Activated CD8-positive, alpha-beta T cell treated with anti-CD3 and anti-CD28 coated beads, Interleukin-2, amount 10 ng/mL, durations not matched to agents 7 days and 5 days (primary cell): ENCODE measurements around the gene GRK3. TPM values are rescaled to one million over a fixed set of nuclear protein-coding genes. Genes with fewer than 3 reads are reported as not detected.

ENCODE experiments used
- ATAC-seq: fragments of 150-1000 bp; cut with Tn5 transposase; one replicate; pipeline ENCODE4 v1.10.0; 2021; ENCODE audit warnings: moderate library complexity
- CTCF ChIA-PET: fragments of 350-600 bp; sonication (Branson Sonifier 250); formaldehyde crosslinking; loops from one replicate; lab custom pipeline; 2021; ENCODE audit warnings: antibody characterized with exemption; lab: Charles Lee
- POLR2A ChIA-PET: fragments of 350-600 bp; sonication (Branson Sonifier 250); formaldehyde crosslinking; loops from one replicate; lab custom pipeline; 2021; ENCODE audit warnings: antibody characterized with exemption; lab: Charles Lee
- DNase-seq: peaks from one replicate; pipeline ENCODE4 v3.0.0-alpha.2; 2020
- H3K27ac Mint-ChIP-seq: one replicate; pipeline ENCODE4 v1.8.0; 2021; ENCODE audit warnings: mild to moderate bottlenecking, mixed read lengths
- H3K27me3 Mint-ChIP-seq: one replicate; pipeline ENCODE4 v1.8.0; 2021; ENCODE audit warnings: low read depth, mixed read lengths
- H3K36me3 Mint-ChIP-seq: one replicate; pipeline ENCODE4 v1.8.0; 2021; ENCODE audit warnings: low read depth, mixed read lengths
- H3K4me1 Mint-ChIP-seq: one replicate; pipeline ENCODE4 v1.8.0; 2021; ENCODE audit warnings: low read depth, mixed read lengths
- H3K4me3 Mint-ChIP-seq: one replicate; pipeline ENCODE4 v1.8.0; 2021; ENCODE audit warnings: mild to moderate bottlenecking, mixed read lengths
- H3K9me3 Mint-ChIP-seq: one replicate; pipeline ENCODE4 v1.8.0; 2022; ENCODE audit warnings: mixed read lengths; ENCODE audit not compliant: insufficient read depth
- total RNA-seq, 2 experiments: library from RNA; stranded (reverse); gene quantifications; one replicate each; pipeline ENCODE4 v1.2.3, GENCODE V29; 2021

GRK3 gene
- total RNA-seq, 2 experiments from 2014 or later: 35.0 to 36.6 TPM

DNA sequence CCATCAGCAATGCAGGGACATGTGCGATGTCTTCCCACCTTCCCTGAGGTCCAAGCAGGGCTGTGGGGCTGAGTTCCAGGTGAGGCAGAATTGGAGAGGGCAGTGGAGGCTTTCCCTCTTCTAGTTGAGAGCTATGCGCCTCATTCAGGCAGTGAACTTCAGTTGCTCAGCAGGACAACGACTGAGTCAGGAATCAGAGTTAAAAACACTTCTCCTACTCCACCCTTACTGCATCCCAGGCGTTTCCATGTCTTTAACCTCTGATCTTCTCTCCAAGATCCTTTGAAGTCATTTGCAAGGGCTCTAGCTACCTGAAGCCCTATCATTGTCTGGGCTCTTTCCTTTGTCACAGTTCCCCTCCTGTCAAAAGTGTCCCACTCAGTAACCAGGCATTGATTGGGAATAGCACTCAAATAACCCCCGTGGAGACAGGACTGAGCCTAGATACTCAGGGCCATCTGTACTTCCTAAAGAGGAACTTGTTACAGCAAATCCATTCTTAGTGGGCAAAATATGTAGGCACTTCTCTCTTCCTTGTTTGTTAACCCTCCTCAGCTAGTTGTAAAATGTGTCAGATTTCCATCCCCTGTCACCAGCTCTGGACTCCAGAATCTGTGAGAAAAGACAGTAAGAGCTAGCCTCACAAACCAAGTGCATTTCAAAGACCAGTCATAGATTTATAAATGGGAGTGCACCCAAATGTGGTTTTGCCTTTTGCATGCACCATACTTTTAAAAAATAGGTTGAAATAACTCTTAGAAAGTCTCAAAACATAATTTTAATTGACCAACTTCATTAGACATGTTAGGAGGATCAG is 105.0 kb downstream of the GRK3 start:
- ChIA-PET POLR2A (no interaction called here), CTCF (no interaction called here)
- H3K4me1 Mint-ChIP-seq: peaks cover 8% of the 10 kb centered on the region
- H3K27ac Mint-ChIP-seq: no peak overlapping the region
- no peaks in the 10 kb centered on the region for H3K27me3 Mint-ChIP-seq
- ATAC-seq (no peak), DNase-seq (no peak)
- H3K36me3 Mint-ChIP-seq: peaks cover 50% of the 10 kb centered on the region
- no peak overlapping the region for H3K4me3 Mint-ChIP-seq
- H3K9me3 Mint-ChIP-seq: no peaks in the 10 kb centered on the region

DNA sequence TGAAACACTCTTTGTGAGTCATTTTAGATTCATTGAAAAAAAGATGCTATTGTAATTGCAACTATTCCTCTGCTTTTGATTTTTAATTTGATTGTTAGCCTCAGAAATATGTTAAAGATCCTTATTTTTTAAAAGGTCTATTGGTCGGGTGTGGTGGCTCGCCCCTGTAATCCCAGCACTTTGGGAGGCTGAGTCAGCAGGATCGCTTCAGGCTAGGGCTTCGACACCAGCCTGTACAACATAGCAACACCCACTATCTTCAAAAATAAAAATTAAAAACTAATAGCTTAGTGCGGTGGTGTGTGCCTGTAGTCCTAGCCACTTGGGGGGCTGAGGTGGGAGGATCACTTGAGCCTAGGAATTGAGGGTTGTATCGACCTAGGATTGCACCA is 105.6 kb downstream of the GRK3 start:
- Mint-ChIP-seq H3K4me1 (peaks cover 8% of the 10 kb centered on the region), H3K9me3 (no peaks in the 10 kb centered on the region), H3K36me3 (peaks cover 50% of the 10 kb centered on the region), H3K27me3 (no peaks in the 10 kb centered on the region), H3K27ac (no peak overlapping the region), H3K4me3 (no peak overlapping the region)
- ChIA-PET POLR2A (no interaction called here), CTCF (no interaction called here)
- no peak for DNase-seq
- ATAC-seq: no peak

DNA sequence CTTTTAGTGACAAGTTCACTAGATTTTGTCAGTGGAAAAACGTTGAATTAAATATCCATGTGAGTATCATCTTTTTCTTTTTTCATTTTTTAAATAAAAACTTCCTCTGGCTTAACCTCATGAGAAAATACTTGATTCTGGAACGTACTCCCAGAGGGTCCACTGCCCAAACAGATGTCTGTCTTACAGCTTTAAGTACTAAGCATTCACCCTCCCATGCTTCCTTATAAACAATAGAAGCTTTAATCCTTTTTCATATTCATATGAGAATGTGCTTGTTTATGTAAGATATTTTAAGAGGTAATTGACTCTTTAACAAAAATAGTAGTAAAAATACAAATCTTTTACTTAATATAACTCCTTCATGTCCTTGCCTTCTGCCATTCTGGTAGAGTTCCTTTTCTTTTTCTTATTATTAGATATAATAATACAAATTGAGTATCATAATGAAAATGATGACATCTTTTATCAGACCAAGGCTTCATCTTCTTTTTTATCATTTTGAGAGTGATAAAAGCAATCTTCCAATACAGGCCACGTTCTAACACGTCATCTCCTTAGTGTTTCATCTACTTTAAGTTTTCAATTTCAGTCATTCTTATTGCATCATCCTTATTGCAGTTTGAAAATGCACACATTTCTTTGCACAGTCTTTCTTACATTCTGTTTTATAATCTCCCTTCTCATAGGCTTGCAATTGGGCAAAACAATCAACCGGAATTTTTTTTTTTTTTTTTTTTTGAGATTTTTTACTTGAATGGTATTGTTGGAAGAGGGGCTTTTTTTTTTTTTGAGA is 108.0 kb downstream of the GRK3 start:
- no peak overlapping the region for H3K27ac Mint-ChIP-seq
- ChIA-PET POLR2A (no interaction called here), CTCF (interaction anchor here (1.7 kb wide), 1 partner anchor 128 kb away, joined by 4 read pairs; no protein-coding TSS in a partner anchor)
- H3K9me3 Mint-ChIP-seq: no peaks in the 10 kb centered on the region
- no peak overlapping the region for H3K4me3 Mint-ChIP-seq
- ATAC-seq (no peak), DNase-seq (no peak)
- H3K4me1 Mint-ChIP-seq: no peaks in the 10 kb centered on the region
- H3K36me3 Mint-ChIP-seq: peaks cover 44% of the 10 kb centered on the region
- H3K27me3 Mint-ChIP-seq: no peaks in the 10 kb centered on the region

DNA sequence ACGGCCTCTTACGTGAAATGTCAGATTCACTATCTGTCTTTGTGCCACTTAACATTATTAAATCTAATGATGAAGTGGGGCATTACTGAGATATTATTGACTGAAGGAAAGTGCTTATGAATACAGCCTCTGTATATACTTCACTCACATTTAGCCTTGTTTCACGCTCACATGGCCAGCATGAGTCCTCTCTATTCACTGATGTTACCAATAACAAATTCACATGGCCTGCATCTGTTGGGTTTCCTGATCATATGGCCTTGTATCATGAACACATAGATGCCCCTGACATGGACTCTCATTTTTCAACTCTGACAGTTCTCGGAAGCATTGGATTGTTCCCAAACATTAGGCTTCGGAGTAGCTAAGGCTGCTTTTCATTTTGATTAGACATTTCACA is 109.2 kb downstream of the GRK3 start:
- H3K36me3 Mint-ChIP-seq: peaks cover 32% of the 10 kb centered on the region
- ChIA-PET POLR2A (no interaction called here), CTCF (no interaction called here)
- ATAC-seq (no peak), DNase-seq (no peak)
- H3K4me3 Mint-ChIP-seq: no peak overlapping the region
- no peaks in the 10 kb centered on the region for H3K27me3 Mint-ChIP-seq
- H3K27ac Mint-ChIP-seq: no peak overlapping the region
- no peaks in the 10 kb centered on the region for H3K4me1 Mint-ChIP-seq
- no peaks in the 10 kb centered on the region for H3K9me3 Mint-ChIP-seq

DNA sequence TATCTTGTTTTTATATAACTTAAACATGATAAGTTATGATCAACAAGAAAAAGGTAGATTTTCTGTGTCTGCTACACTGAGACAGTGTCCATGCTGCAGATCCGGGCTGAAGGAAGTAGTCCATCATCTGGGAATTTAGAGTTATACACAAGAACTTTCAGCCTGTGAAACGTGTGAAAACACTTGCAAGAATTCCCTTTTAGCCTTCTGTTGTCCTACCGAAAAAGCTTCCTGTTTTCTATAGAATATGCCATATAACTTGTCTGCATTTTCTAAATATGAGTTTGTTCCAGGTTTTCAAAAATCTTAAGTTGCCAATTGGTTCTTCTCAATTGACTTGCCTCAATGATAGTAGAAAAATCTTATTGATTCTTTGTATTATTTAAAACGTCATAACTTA is 113.2 kb downstream of the GRK3 start:
- ChIA-PET POLR2A (no interaction called here), CTCF (no interaction called here)
- no peak overlapping the region for H3K4me3 Mint-ChIP-seq
- H3K27me3 Mint-ChIP-seq: no peaks in the 10 kb centered on the region
- no peak for DNase-seq
- peaks cover 39% of the 10 kb centered on the region for H3K36me3 Mint-ChIP-seq
- no peak overlapping the region for H3K27ac Mint-ChIP-seq
- no peaks in the 10 kb centered on the region for H3K4me1 Mint-ChIP-seq
- ATAC-seq: no peak
- H3K9me3 Mint-ChIP-seq: no peaks in the 10 kb centered on the region

DNA sequence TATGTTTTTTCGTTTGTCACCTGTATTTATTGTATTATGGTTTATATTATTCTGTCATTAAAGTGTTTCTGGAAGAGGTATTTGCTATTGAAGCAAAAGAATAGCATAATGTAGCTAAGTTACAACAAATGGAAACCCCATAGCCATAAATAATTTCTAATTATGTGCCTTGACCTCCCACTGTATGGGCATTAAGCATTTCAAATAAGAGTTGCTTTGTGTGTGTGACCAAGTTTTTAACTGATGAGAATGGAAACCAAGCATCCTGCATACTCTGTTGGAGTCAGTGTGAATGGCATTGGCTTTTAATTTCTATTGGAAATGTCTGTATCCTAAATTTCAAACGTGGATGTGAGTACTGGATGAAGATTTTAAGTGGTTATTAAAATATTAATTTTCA is 115.6 kb downstream of the GRK3 start:
- Mint-ChIP-seq H3K27ac (no peak overlapping the region), H3K9me3 (no peaks in the 10 kb centered on the region), H3K27me3 (no peaks in the 10 kb centered on the region), H3K4me3 (no peak overlapping the region), H3K4me1 (no peaks in the 10 kb centered on the region), H3K36me3 (peaks cover 33% of the 10 kb centered on the region)
- CTCF ChIA-PET: interaction anchor here (1.1 to 1.2 kb wide), 2 partner anchors 93 to 136 kb away, joined by 3 read pairs; no protein-coding TSS in a partner anchor
- DNase-seq: no peak
- ATAC-seq: no peak
- POLR2A ChIA-PET: no interaction called here

DNA sequence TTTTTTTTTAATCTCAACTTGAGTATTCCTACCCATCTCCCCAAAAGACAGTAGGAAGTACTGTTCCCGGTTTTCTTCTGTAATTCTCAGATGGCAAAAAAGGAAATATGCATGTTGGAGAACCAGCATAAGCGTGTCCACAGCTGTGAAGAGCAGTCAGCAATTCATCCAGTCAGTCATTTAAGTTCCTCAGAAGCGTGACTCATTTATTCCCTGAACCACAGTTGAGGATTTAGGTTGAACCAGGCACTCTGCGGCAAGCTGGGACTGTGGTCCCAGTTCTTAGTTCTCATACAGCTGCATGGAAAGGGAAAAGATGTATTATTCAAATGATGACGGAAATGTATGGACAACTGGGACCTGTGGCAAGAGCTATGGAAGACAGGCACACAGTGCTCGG is 116.5 kb downstream of the GRK3 start:
- no peak overlapping the region for H3K4me3 Mint-ChIP-seq
- no peak overlapping the region for H3K27ac Mint-ChIP-seq

DNA sequence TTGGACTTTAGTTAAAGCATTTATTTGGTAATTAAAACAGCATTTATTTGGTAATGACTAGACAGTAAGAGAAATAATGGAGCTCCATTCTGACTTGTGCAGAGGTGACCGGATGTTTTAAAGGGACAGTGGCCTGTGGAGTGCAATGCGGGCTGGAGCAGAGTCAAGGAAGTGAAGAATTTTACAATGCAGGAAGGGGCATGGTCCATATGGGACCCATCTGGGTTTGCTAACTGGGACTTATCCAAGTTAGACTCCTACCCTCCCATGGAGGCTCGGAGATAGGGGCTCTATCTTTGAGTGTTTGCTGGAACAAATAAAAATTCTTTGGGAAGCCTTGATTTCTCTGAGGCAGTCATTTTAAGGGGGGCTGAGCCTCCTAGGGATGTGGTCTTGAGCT is 117.6 kb downstream of the GRK3 start:
- Mint-ChIP-seq H3K4me3 (no peak overlapping the region), H3K27ac (no peak overlapping the region), H3K4me1 (no peaks in the 10 kb centered on the region), H3K36me3 (peaks cover 32% of the 10 kb centered on the region), H3K27me3 (no peaks in the 10 kb centered on the region), H3K9me3 (no peaks in the 10 kb centered on the region)
- CTCF ChIA-PET: interaction anchor here (0.9 to 2.1 kb wide), 3 partner anchors 11 to 138 kb away, joined by 3 to 8 read pairs (median 3); no protein-coding TSS in a partner anchor
- no peak for ATAC-seq
- no peak for DNase-seq
- POLR2A ChIA-PET: no interaction called here

More for the DNA sequence above, 116.5 kb downstream of the GRK3 start:
- no peaks in the 10 kb centered on the region for H3K4me1 Mint-ChIP-seq
- H3K9me3 Mint-ChIP-seq: no peaks in the 10 kb centered on the region
- CTCF ChIA-PET: interaction anchor here (1.1 kb wide), 1 partner anchor 137 kb away, joined by 3 read pairs; no protein-coding TSS in a partner anchor
- ATAC-seq (no peak), DNase-seq (no peak)
- H3K27me3 Mint-ChIP-seq: no peaks in the 10 kb centered on the region
- peaks cover 28% of the 10 kb centered on the region for H3K36me3 Mint-ChIP-seq
- POLR2A ChIA-PET: no interaction called here

DNA sequence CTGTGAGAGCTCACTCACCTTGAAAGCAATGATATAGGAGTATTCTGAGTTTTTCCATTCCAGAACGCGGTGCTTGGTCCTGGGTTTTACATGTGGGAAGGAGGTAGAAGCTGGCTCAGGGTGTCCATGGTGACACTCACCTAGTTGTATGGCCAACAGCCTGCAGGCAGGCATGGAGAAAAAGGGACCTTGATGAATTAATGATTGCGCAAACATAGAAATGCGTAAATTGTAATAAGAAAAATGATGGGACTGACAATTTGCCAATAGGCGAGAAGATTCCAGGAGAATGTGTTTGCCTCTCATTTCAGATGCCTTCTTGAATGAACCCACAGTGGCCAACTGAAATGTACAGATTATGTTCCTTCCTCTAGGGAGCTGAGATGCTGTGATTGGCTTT is 124.2 kb downstream of the GRK3 start:
- ChIA-PET CTCF (no interaction called here), POLR2A (no interaction called here)
- Mint-ChIP-seq H3K27me3 (no peaks in the 10 kb centered on the region), H3K4me1 (peaks cover 10% of the 10 kb centered on the region), H3K4me3 (no peak overlapping the region), H3K9me3 (no peaks in the 10 kb centered on the region), H3K27ac (no peak overlapping the region), H3K36me3 (peaks cover 36% of the 10 kb centered on the region)
- no peak for DNase-seq
- no peak for ATAC-seq

DNA sequence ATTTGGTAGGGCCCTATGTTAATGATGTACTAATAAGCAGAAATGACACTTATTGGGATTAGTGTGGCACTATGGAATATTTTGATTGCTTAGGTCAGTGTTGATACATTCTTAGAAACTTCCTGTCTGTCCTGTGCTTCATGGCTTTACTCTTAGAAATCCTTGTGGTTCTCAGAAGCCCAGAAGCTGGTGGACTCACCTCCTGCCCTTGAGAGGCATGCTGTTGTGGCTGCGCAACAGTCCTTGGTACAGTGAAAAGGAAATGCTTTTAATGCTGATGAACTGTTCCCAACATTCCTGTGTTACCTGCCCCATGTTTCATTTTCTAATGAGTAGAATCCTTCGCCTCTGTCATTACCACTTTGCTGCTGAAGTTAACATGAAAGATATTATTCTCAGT is 125.2 kb downstream of the GRK3 start:
- Mint-ChIP-seq H3K9me3 (no peaks in the 10 kb centered on the region), H3K27me3 (no peaks in the 10 kb centered on the region), H3K4me1 (peaks cover 10% of the 10 kb centered on the region), H3K4me3 (no peak overlapping the region), H3K27ac (no peak overlapping the region), H3K36me3 (peaks cover 39% of the 10 kb centered on the region)
- POLR2A ChIA-PET: no interaction called here
- ATAC-seq (no peak), DNase-seq (no peak)
- CTCF ChIA-PET: interaction anchor here (1.4 kb wide), 1 partner anchor 83 kb away, joined by 3 read pairs; no protein-coding TSS in a partner anchor

DNA sequence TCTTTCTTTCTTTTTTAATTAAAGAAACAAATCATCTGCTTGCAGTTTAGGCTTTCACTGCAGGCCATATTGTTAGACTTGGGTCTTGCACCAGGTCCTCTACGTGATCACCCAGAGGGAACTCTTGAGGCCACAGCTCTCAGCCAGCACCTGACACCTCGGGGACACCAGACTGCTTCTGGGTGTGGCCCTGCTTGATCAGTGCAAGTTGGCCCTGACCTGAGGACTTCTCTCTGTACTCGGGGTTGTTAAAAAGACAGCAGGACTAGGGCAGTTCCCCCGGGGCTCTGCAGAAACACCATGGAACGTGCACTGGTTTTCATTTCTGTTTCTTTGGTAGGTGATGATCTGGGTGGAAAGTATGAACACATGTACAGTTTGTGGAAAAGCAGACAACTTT is 126.3 kb downstream of the GRK3 start:
- H3K9me3 Mint-ChIP-seq: no peaks in the 10 kb centered on the region
- POLR2A ChIA-PET: no interaction called here
- CTCF ChIA-PET: interaction anchor here (1.3 to 1.9 kb wide), 3 partner anchors 10 to 82 kb away, joined by 3 to 6 read pairs (median 3); no protein-coding TSS in a partner anchor

More for the DNA sequence above, 126.3 kb downstream of the GRK3 start:
- ATAC-seq (no peak), DNase-seq (no peak)
- peaks cover 10% of the 10 kb centered on the region for H3K4me1 Mint-ChIP-seq
- no peak overlapping the region for H3K27ac Mint-ChIP-seq
- peaks cover 46% of the 10 kb centered on the region for H3K36me3 Mint-ChIP-seq
- no peaks in the 10 kb centered on the region for H3K27me3 Mint-ChIP-seq
- H3K4me3 Mint-ChIP-seq: no peak overlapping the region
